Measurements from ENCODE around the gene CHST3. TPM values are rescaled to one million over a fixed set of nuclear protein-coding genes. Genes with fewer than 3 reads are reported as not detected.

The CHST3 gene
- total RNA-seq, 1 donor from 2014 or later, result 12.9 TPM

- no peak overlapping the region for H3K27ac Mint-ChIP-seq
- H3K4me1 Mint-ChIP-seq (ENCODE audit: low read depth), result peaks cover 15% of the 10 kb centered on the region
- H3K9me3 Mint-ChIP-seq (ENCODE audit: low read depth), result no peaks in the 10 kb centered on the region
- peaks cover 2% of the 10 kb centered on the region for H3K27me3 Mint-ChIP-seq
- DNase-seq (ENCODE audit: low spot score, unreplicated experiment), result no peak
- H3K4me3 Mint-ChIP-seq (ENCODE audit: low read depth), result no peak overlapping the region
- TF ChIP-seq, protein P1, sequence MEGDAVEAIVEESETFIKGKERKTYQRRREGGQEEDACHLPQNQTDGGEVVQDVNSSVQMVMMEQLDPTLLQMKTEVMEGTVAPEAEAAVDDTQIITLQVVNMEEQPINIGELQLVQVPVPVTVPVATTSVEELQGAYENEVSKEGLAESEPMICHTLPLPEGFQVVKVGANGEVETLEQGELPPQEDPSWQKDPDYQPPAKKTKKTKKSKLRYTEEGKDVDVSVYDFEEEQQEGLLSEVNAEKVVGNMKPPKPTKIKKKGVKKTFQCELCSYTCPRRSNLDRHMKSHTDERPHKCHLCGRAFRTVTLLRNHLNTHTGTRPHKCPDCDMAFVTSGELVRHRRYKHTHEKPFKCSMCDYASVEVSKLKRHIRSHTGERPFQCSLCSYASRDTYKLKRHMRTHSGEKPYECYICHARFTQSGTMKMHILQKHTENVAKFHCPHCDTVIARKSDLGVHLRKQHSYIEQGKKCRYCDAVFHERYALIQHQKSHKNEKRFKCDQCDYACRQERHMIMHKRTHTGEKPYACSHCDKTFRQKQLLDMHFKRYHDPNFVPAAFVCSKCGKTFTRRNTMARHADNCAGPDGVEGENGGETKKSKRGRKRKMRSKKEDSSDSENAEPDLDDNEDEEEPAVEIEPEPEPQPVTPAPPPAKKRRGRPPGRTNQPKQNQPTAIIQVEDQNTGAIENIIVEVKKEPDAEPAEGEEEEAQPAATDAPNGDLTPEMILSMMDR (IDR thresholded peaks at IDR 0.05; ENCODE audit: unreplicated experiment), result no peak
- H3K36me3 Mint-ChIP-seq (ENCODE audit: insufficient read depth), result no peaks in the 10 kb centered on the region
These were observed 61.2 kb downstream of the CHST3 start for GRCh38 chr10:72025400-72025799.

DNA sequence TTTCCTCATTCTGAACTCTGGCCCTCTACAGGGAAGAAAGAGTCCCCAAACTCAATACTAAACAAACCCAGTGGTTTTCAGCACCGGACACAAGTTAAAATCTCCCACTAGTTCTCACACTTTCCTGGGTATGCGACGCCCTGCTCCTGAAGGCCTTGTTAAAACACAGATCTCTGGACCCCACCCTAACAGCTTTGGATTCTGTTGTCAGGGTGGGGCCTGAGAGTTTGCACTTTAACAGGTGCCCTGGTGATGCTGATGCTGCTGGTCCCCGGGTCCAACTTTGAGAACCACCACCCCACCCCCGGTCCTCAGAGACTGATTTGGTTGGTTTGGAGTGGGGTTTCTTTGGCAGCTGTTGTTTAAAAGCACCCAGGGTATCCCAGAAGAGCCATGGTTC lies 61.6 kb downstream of the CHST3 start:
- Mint-ChIP-seq H3K4me1 (ENCODE audit: low read depth) (peaks cover 19% of the 10 kb centered on the region), H3K36me3 (ENCODE audit: insufficient read depth) (no peaks in the 10 kb centered on the region), H3K27me3 (peaks cover 2% of the 10 kb centered on the region), H3K27ac (no peak overlapping the region), H3K4me3 (ENCODE audit: low read depth) (no peak overlapping the region), H3K9me3 (ENCODE audit: low read depth) (no peaks in the 10 kb centered on the region)
- no peak for DNase-seq (ENCODE audit: low spot score, unreplicated experiment)
- TF ChIP-seq, protein P1 (IDR thresholded peaks at IDR 0.05; ENCODE audit: unreplicated experiment), result no peak

GRCh38 chr10:72026278-72027111 lies 62.3 kb downstream of the CHST3 start:
- Mint-ChIP-seq H3K27ac (no peak overlapping the region), H3K36me3 (ENCODE audit: insufficient read depth) (no peaks in the 10 kb centered on the region), H3K4me1 (ENCODE audit: low read depth) (peaks cover 23% of the 10 kb centered on the region), H3K9me3 (ENCODE audit: low read depth) (no peaks in the 10 kb centered on the region), H3K4me3 (ENCODE audit: low read depth) (no peak overlapping the region), H3K27me3 (peaks cover 2% of the 10 kb centered on the region)
- TF ChIP-seq, protein P1 (IDR thresholded peaks at IDR 0.05; ENCODE audit: unreplicated experiment), result no peak
- no peak for DNase-seq (ENCODE audit: low spot score, unreplicated experiment)

GRCh38 chr10:72027498-72027897 lies 63.3 kb downstream of the CHST3 start:
- DNase-seq (ENCODE audit: low spot score, unreplicated experiment), result no peak
- H3K27me3 Mint-ChIP-seq, result peaks cover 2% of the 10 kb centered on the region
- H3K27ac Mint-ChIP-seq, result no peak overlapping the region
- H3K4me3 Mint-ChIP-seq (ENCODE audit: low read depth), result no peak overlapping the region
- TF ChIP-seq, protein P1 (IDR thresholded peaks at IDR 0.05; ENCODE audit: unreplicated experiment), result no peak
- no peaks in the 10 kb centered on the region for H3K36me3 Mint-ChIP-seq (ENCODE audit: insufficient read depth)
- H3K9me3 Mint-ChIP-seq (ENCODE audit: low read depth), result no peaks in the 10 kb centered on the region
- H3K4me1 Mint-ChIP-seq (ENCODE audit: low read depth), result peaks cover 24% of the 10 kb centered on the region

- no peaks in the 10 kb centered on the region for H3K36me3 Mint-ChIP-seq (ENCODE audit: insufficient read depth)
- peaks cover 31% of the 10 kb centered on the region for H3K4me1 Mint-ChIP-seq (ENCODE audit: low read depth)
- H3K9me3 Mint-ChIP-seq (ENCODE audit: low read depth), result no peaks in the 10 kb centered on the region
- no peak overlapping the region for H3K4me3 Mint-ChIP-seq (ENCODE audit: low read depth)
- TF ChIP-seq, protein P1 (IDR thresholded peaks at IDR 0.05; ENCODE audit: unreplicated experiment), result no peak
- H3K27ac Mint-ChIP-seq, result no peak overlapping the region
- no peak for DNase-seq (ENCODE audit: low spot score, unreplicated experiment)
- H3K27me3 Mint-ChIP-seq, result peaks cover 2% of the 10 kb centered on the region
These were observed 65.2 kb downstream of the CHST3 start for GRCh38 chr10:72029414-72029813.

Data from progenitor cell of endocrine pancreas (in vitro differentiated cells).